ENCODE measurements around the gene TMEM138.

GRCh38 chr11:61328351-61328750 is 33.8 kb upstream of the TMEM138 start:
- TF ChIP-seq POLR2A (IDR thresholded peaks at IDR 0.05; ENCODE audit: low read depth, low read length), result no peak
- no peak for TF ChIP-seq TAF1 (IDR thresholded peaks at IDR 0.05; ENCODE audit: low read depth, low read length)
- TF ChIP-seq POLR2AphosphoS5 (IDR thresholded peaks at IDR 0.05; ENCODE audit: low read depth, low read length), result no peak
- TF ChIP-seq POU2F2 (IDR thresholded peaks at IDR 0.05; ENCODE audit: low read depth, low read length), result no peak
- no peak for TF ChIP-seq SPI1 (IDR thresholded peaks at IDR 0.05; ENCODE audit: low read depth, low read length)
- TF ChIP-seq PAX5 (IDR thresholded peaks at IDR 0.05; ENCODE audit: insufficient read depth, low read length, severe bottlenecking), result no peak
